GM12874 (cell line): ENCODE data around the gene UBE2O.

Source experiments
- TF ChIP-seq, protein P1 (sequence below): IDR thresholded peaks from 2 replicates; pipeline ENCODE4 v1.5.1; 2011; ENCODE audit warnings: low read depth, mild to moderate bottlenecking, control low read depth, low read length, moderate library complexity; ENCODE audit not compliant: insufficient read depth

The UBE2O gene

GRCh38 chr17:76405607-76405966 lies 47.4 kb downstream of the UBE2O start:
- TF ChIP-seq, protein P1, sequence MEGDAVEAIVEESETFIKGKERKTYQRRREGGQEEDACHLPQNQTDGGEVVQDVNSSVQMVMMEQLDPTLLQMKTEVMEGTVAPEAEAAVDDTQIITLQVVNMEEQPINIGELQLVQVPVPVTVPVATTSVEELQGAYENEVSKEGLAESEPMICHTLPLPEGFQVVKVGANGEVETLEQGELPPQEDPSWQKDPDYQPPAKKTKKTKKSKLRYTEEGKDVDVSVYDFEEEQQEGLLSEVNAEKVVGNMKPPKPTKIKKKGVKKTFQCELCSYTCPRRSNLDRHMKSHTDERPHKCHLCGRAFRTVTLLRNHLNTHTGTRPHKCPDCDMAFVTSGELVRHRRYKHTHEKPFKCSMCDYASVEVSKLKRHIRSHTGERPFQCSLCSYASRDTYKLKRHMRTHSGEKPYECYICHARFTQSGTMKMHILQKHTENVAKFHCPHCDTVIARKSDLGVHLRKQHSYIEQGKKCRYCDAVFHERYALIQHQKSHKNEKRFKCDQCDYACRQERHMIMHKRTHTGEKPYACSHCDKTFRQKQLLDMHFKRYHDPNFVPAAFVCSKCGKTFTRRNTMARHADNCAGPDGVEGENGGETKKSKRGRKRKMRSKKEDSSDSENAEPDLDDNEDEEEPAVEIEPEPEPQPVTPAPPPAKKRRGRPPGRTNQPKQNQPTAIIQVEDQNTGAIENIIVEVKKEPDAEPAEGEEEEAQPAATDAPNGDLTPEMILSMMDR, result no peak

DNA sequence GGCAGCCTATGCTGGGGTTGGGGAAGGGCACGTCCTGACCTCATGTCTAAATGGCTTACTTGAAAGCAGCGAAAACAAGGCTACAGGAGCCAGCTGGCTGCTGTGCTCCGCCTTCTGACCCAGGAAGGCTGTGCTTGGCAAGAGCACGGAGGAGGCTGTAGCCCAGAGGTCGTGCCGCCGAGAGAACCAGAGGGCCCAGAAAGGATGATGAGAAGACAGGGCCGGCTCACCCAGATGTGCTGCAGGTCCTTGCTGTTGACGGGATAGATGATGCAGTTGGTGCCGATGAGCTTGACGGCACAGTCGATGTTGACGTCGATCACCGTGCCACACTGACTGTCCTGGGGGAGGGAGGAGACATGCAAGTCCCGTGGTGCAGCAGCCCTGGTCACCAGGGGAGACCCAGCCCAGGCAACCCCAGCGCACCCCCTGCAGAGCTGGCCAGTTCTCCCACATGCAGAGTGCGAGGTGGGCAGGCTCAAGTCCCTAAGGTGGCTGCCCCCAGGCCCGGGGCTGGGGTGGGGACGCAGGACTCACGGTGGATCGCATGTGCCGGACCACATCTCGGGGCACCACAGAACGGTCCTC lies 47.9 kb downstream of the UBE2O start:
- TF ChIP-seq, protein P1, result no peak

DNA sequence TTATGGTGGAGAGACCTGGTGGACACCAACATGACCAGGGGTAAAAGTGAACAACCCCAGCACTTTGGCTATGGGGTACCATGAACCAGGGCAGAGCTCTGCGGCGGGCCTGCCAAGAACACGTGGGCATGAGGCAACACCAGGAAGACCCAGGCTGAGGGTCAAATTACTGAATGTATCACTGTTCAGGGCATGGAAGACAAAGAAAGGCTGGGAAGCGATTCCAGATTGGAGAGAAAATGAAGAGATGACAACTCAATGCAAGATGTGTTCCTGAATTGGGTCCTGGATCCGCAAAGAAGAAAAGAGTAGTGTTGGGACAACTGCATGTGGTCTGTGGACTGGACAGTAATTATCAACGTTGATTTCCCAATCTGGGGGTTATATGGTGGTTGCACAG lies 48.7 kb downstream of the UBE2O start:
- TF ChIP-seq, protein P1, result no peak

DNA sequence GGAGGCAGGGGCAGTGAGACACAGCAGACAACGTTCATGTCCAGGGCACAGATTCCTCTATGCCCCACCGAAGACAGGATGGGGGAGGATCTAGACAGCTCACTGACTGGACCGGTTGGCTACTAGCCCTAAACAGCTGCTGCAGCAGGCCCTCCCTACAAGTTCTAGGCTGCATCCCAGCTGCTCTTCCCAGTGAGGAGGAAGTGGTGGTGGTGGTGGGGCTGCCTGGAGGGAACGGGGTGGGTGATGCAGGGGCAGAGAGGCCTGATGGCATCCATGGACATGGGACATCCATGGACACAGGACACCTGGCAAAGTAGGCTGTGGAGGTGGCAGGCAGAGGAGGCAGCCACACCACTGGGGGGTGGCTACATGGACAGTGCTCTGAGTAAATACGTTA lies 50.2 kb downstream of the UBE2O start:
- TF ChIP-seq, protein P1, result no peak

GRCh38 chr17:76399175-76400172 lies 53.5 kb downstream of the UBE2O start:
- TF ChIP-seq, protein P1, result no peak

GRCh38 chr17:76398523-76399174 lies 54.3 kb downstream of the UBE2O start:
- TF ChIP-seq, protein P1, result no peak
